Left renal cortex interstitium (tissue), 4 donors: Measurements from ENCODE around the gene TMEM47. TPM values are rescaled to one million over a fixed set of nuclear protein-coding genes. Genes with fewer than 3 reads are reported as not detected.

Source experiments
- DNase-seq, 4 donors: peaks; one replicate each; pipeline ENCODE4 v3.0.0-alpha.2; 2013; ENCODE audit warnings: low read depth in 4 of 4, low spot score in 2 of 4, missing footprints in 1 of 4
- polyA plus RNA-seq, 4 donors: library from polyadenylated mRNA; unstranded; fragments of 120-200 nt; gene quantifications; one replicate each; pipeline ENCODE4 v1.2.1, GENCODE V29; 2013; ENCODE audit not compliant: insufficient read length in 4 of 4

The TMEM47 gene
- polyA plus RNA-seq, 4 donors, result 25.6 to 44.5 (median 32.7) TPM

- no peak for DNase-seq
These were observed 70.7 kb downstream of the TMEM47 start for GRCh38 chrX:34586346-34586911.

GRCh38 chrX:34585561-34585960 lies 71.5 kb downstream of the TMEM47 start:
- no peak for DNase-seq

DNA sequence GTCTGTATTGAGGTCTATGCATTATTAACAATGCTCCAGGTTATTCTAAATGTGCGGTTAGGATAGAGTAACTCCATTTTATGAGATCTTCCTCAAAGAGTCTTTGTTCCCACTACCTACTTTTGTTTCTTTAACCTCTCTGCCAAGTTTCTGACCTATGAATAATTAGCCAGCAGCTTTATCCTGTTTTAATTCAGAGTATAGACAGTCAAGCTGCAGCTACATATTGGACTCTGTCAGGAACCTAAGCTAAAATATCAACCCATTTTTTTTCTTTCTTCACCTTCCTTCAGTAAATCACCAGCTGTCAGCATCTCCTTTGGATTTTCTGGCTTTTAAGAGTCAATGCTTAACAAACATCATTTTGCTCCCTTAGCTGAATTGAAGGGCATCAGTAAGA lies 72.3 kb downstream of the TMEM47 start:
- no peak for DNase-seq

DNA sequence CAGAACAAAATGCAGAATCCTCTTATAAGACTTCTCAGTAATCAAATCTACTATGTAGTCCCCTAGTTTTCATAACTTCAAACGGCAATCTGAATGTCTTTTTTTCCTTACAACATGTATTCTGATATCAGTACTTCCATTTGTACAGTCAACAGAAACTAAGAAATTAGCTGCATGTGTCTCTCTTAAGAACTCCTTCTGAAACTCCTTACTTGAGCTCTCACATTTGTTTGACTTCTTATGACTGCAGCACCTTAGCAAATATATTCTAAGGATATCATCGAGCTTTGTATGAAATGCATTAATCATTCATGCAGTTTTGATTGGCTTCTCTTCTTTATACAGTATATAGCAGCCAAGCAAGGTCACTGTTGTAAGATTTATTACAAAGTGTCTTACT lies 77.0 kb downstream of the TMEM47 start:
- no peak for DNase-seq

DNA sequence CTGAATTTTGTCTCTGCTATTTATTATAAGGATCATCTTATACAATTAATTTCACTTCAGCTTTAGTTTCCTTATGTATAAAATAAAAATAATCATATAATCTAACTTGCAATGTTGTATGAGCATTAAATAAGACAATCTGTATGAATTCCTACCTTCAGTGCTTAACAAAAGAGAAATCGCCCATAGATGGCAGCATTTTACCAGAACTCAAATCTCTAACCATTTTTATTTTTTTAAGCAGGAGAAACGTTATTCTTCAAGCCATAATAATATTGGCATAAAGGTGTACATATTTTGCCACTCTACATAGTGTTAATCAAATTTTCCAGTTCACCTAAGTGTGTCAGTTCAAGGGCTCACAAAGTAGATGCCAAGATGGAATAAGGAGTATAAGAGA lies 78.8 kb downstream of the TMEM47 start:
- peak in 3 of 4 donors; percentile 1 to 8 (median 3) for DNase-seq
